Activated naive CD8-positive, alpha-beta T cell (primary cell): ENCODE measurements around the gene LY6G6C.
A peak's percentile ranks its signal among the peaks of the same experiment; 100 is the strongest.
"Not testable (repeated sequence)": the region's sequence is repeated elsewhere in the genome, so short reads cannot be mapped to it uniquely, and the experiment has no call there.

Experiments
- H3K27ac Mint-ChIP-seq: one replicate; pipeline ENCODE4 v1.8.0; 2021; ENCODE audit warnings: mixed read lengths
- H3K27me3 Mint-ChIP-seq: one replicate; pipeline ENCODE4 v1.8.0; 2021; ENCODE audit warnings: mixed read lengths
- H3K36me3 Mint-ChIP-seq: one replicate; pipeline ENCODE4 v1.8.0; 2021; ENCODE audit warnings: mixed read lengths
- H3K4me1 Mint-ChIP-seq: one replicate; pipeline ENCODE4 v1.8.0; 2021; ENCODE audit warnings: low read depth, mixed read lengths
- H3K4me3 Mint-ChIP-seq: one replicate; pipeline ENCODE4 v1.8.0; 2021; ENCODE audit warnings: mild to moderate bottlenecking, mixed read lengths
- H3K9me3 Mint-ChIP-seq: one replicate; pipeline ENCODE4 v1.8.0; 2021; ENCODE audit warnings: low read depth, mixed read lengths

LY6G6C gene

DNA sequence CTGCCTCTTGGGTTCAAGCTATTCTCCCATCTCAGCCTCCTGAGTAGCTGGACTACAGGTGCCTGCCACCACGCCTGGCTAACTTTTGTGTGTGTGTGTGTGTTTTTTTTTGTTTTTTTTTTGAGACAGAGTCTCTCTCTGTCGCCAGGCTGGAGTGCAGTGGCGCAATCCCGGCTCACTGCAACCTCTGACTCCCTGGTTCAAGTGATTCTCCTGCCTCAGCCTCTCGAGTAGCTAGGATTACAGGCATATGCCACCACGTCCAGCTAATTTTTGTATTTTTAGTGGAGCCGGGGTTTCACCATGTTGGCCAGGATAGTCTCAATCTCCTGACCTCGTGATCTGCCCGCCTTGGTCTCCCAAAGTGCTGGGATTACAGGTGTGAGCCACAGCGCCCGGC, 12.4 kb downstream of the LY6G6C start:
- not testable (repeated sequence) for H3K9me3 Mint-ChIP-seq, H3K4me3 Mint-ChIP-seq, H3K27ac Mint-ChIP-seq, H3K36me3 Mint-ChIP-seq, H3K27me3 Mint-ChIP-seq
- peaks cover 14% of the 10 kb centered on the region for H3K4me1 Mint-ChIP-seq

DNA sequence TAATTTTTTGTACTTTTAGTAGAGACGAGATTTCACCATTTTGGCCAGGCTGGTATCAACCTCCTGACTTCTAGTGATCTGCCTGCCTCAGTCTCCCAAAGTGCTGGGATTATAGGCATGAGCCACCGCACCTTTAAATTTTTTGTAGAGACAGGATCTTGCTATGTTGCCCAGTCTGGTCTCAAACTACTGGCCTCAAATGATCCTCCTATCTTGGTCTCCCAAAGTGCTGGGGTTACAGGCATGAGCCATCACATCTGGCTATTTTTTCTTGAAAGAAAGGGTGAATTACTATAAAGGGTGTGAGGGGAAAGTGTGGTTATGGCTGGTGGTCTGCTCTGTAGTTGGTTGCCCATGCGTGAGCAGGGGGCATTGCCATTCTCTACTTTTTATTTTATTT, 13.3 kb downstream of the LY6G6C start:
- Mint-ChIP-seq H3K36me3 (peaks cover 2% of the 10 kb centered on the region), H3K4me1 (peaks cover 14% of the 10 kb centered on the region), H3K4me3 (no peak overlapping the region)

DNA sequence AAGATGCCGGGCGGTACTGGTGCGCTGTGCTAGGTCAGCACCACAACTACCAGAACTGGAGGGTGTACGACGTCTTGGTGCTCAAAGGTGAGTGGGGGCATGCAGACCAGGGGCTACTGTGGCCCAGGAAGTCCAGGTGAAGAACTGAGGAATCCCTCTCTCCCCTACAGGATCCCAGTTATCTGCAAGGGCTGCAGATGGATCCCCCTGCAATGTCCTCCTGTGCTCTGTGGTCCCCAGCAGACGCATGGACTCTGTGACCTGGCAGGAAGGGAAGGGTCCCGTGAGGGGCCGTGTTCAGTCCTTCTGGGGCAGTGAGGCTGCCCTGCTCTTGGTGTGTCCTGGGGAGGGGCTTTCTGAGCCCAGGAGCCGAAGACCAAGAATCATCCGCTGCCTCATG, 13.8 kb downstream of the LY6G6C start:
- H3K27ac Mint-ChIP-seq: no peak overlapping the region
- H3K4me1 Mint-ChIP-seq: peaks cover 14% of the 10 kb centered on the region
- H3K9me3 Mint-ChIP-seq: no peaks in the 10 kb centered on the region
- no peak overlapping the region for H3K4me3 Mint-ChIP-seq
- peaks cover 2% of the 10 kb centered on the region for H3K36me3 Mint-ChIP-seq
- no peaks in the 10 kb centered on the region for H3K27me3 Mint-ChIP-seq

More for the DNA sequence above, 13.3 kb downstream of the LY6G6C start:
- Mint-ChIP-seq H3K27me3 (no peaks in the 10 kb centered on the region), H3K9me3 (no peaks in the 10 kb centered on the region), H3K27ac (no peak overlapping the region)

DNA sequence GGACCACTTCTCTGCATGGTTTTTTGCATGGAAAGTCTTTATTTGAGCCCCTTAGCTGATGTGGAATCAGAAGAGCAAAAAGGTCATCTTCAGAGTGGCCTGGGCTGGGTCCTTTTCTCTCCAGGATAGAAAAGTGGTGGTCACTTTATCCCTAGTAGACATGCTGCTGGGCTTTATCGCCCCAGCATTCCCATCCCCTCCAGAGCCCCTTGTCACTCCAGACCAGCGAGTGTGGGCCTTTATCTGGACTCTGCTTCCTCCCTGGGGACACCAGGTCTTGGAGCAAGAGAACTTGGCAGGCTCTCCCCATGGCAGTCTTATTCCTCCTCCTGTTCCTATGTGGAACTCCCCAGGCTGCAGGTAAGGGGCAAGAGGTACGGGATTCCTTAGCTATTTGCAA, 14.9 kb downstream of the LY6G6C start, which contains the start of gene LY6G6F:
Gene LY6G6F (plus strand): TSS at position 268 of the 400 bp plus-strand sequence. CDS start 41 bp downstream, at position 309.
- Mint-ChIP-seq H3K4me3 (no peak within 1 kb of the TSS), H3K27me3 (no peaks in the 10 kb centered on the region), H3K9me3 (no peaks in the 10 kb centered on the region), H3K36me3 (peaks cover 2% of the 10 kb centered on the region), H3K4me1 (peaks cover 24% of the 10 kb centered on the region), H3K27ac (no peak within 1 kb of the TSS)

DNA sequence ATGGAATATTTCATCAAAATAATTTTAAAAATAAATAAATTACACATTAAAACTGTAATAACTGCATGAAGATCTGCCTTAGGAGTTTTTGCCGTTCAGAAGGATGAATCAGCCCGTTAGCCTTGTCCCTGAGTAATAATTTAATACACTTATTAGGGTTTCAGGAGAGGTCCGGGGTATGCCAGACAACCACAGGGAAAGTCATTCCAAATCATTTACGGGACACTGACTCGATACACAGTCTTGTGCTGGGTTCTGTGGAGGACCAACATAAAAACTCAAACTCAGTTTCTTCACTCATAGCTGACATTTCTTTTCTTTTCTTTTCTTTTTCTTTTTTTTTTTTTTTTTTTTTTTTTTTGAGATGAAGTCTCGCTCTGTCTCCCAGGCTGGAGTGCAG, 15.6 kb downstream of the LY6G6C start:
- Mint-ChIP-seq H3K27ac (no peak overlapping the region), H3K9me3 (no peaks in the 10 kb centered on the region), H3K4me1 (peaks cover 25% of the 10 kb centered on the region), H3K36me3 (peaks cover 2% of the 10 kb centered on the region), H3K27me3 (no peaks in the 10 kb centered on the region), H3K4me3 (no peak overlapping the region)

DNA sequence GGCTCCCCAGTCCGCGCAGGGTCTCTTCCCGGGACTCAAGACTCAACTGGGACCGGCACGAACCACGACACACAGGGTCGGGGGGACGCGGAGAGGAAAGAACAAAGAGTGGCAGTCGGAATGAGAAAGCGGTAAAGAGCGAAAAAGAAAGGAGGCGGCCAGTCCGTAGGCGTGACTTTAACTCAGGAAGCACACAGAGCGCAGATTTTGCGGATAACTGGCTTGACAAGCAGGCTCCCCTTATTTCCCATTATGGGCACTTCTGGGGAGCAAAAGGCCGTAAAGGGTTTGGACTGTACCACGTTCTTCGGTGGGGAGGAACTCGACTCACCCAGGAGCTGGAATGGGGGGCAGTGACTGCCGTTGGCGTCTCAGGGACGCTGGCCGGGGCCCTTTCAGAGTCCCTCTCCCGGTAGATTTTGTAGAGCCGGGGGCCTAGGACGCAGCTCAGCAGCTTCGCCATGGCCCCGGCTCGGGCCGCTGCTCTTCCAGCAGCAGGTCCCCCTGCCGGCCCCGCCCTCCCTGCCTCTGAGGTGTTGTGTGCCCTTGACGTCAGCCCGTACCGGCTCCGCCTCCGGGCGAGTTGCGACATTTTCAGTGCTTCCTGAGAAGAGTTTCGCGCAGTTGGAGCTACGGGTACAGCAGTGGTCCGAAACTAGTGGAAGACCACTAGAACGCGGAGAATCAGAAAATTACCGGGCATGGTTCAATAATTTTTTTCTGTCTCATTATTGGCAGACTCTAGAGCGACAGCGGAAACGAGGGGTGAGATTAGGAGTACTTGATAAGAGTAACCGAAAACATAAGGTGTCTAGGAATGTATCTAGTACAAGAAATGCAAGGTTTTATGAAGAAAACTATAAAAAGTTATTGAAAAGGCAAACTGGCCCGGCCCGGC, 18.5 kb downstream of the LY6G6C start, which contains the start of gene ABHD16A:
Gene ABHD16A (minus strand): TSS at position 506 of the 898 bp plus-strand sequence. CDS start 43 bp downstream, at position 463.
- Mint-ChIP-seq H3K4me3 (peak within 1 kb of the TSS; percentile 100), H3K36me3 (peaks cover 2% of the 10 kb centered on the region), H3K27ac (peak within 1 kb of the TSS; percentile 98), H3K4me1 (peaks cover 29% of the 10 kb centered on the region), H3K27me3 (no peaks in the 10 kb centered on the region), H3K9me3 (no peaks in the 10 kb centered on the region)

DNA sequence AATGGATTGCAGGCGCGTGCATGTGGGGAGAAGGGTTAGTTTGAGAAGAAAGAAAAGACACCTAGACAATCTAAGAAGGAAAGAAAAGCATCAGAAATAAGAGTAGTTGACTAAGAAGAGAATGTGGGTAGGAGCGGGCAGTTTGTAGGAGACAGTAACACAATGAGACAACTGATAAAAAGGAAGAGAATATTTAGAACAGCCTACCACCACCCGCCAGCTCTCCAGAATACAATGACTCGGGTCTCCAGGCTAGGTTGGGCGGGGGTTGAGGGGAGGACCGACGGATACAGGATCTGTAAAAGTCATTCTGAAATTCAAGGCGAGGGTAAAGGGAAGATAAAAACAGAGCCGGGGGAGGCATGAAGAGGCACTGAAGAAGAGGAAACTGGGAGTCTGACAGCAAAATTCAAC, 19.1 kb downstream of the LY6G6C start:
- H3K27me3 Mint-ChIP-seq: no peaks in the 10 kb centered on the region
- H3K4me1 Mint-ChIP-seq: peaks cover 35% of the 10 kb centered on the region
- peak overlapping the region; percentile 100 for H3K4me3 Mint-ChIP-seq
- peaks cover 4% of the 10 kb centered on the region for H3K36me3 Mint-ChIP-seq
- H3K27ac Mint-ChIP-seq: peak overlapping the region; percentile 98
- no peaks in the 10 kb centered on the region for H3K9me3 Mint-ChIP-seq

DNA sequence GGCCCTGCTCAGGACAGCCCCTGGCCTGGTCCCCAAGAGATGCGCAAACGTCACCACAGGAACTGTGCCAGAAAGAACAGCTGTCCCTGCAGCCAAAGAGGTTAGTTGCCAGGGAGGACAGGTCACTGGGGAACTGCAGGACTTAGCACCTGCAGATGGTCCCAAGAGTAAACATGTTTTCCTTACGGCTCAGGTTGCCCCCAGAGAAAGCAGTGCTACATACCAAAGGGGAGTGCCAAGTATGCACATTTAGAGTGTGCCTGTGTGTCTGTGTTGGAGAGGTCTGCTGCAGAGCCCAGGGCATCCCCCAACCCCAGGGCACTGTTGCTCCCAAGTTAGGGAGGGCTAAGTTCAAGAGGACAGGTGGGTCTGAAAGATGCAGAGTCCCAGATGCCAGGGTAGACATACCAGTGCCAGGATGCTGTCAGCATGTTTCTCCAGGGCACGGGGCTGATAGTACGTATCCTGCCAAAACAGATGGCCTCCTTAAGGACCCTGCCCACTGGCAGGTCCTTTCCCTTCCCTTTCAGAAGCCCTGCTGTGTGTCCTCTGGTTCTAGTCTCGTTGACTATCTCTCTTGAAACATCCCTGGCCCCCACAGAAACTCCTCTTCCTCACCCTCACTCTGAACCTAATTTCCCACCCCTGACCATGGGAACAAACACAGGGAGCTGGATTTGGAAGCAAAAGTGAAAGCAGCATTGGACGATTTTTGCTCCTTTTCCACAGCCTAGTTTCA, 19.7 kb downstream of the LY6G6C start:
- Mint-ChIP-seq H3K36me3 (peaks cover 4% of the 10 kb centered on the region), H3K4me3 (peak overlapping the region; percentile 100)

DNA sequence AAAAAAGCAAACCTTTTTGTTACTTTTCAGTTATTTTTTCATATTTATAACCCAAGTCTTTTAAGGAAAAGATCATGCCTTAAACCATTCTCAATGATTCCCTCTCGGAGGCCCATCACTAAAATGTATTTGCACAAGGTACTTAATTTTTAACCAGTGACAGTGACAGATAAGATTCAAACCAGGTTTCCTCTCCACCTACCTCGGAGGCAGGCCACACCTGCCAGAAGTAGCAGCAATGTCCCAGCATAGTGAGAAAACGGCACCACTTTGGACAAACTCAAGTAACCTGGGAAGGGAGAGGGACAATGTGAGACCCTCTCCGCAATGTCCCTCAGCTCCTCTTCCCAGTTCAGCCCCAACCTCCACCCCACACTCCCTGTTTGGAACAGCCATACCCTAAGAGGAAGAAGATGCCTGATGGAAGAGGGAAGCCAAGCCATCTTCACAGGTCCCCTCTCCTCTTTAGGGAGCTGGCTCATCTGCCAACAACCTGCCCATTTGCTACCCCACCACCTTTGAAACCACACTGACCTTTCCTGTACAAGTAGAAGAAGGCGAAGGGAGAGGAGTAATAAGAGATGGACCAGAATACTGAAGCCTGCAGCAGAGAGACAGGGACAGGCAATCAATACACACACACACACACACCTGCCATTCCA, 20.7 kb downstream of the LY6G6C start:
- peak overlapping the region; percentile 100 for H3K4me3 Mint-ChIP-seq
- peaks cover 38% of the 10 kb centered on the region for H3K4me1 Mint-ChIP-seq
- peaks cover 4% of the 10 kb centered on the region for H3K36me3 Mint-ChIP-seq
- H3K9me3 Mint-ChIP-seq: no peaks in the 10 kb centered on the region
- peak overlapping the region; percentile 46 for H3K27ac Mint-ChIP-seq
- H3K27me3 Mint-ChIP-seq: no peaks in the 10 kb centered on the region

More for the DNA sequence above, 19.7 kb downstream of the LY6G6C start:
- peaks cover 38% of the 10 kb centered on the region for H3K4me1 Mint-ChIP-seq
- H3K9me3 Mint-ChIP-seq: no peaks in the 10 kb centered on the region
- no peaks in the 10 kb centered on the region for H3K27me3 Mint-ChIP-seq
- peak overlapping the region; percentile 98 for H3K27ac Mint-ChIP-seq

DNA sequence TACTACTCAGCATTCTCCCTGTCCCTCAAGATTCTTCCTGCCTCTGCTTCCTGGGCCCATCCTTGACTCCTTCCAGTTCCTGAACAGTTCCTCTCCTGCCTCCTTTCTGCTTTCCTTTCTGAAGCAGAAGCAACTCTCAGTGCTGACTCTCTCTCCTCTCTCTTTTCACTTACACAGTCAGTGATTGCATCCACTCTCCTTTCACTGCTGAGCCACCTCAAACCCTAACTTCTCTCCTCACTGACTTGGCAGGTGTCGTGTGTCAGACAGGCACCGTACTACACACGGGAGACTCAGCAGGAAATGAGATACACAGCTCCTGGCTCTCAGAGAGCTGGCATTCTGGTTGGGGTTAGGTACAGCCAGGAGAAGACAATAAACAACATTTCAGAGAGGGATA, 24.0 kb downstream of the LY6G6C start:
- no peak overlapping the region for H3K4me3 Mint-ChIP-seq

DNA sequence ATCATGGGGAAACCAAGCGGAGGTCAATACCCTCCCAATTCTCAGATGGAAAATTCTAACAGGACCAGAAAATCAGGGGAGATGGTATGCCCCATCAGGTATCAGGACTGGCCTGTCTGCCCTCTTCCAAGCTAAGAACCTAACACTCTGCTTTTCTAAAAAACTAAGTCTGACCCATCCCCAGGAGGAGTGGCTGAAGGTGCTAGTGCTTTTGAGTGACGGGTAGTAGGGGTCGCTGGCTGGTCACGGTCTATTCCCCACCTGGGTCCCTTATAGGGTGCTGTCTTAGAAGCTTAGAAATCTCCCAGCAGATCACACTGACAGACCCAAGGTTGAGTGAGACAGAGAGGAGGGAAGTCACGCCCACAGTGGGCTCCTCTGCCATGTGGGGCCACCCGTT, 28.0 kb downstream of the LY6G6C start:
- Mint-ChIP-seq H3K4me3 (no peak overlapping the region), H3K4me1 (peaks cover 10% of the 10 kb centered on the region), H3K9me3 (no peaks in the 10 kb centered on the region), H3K27ac (no peak overlapping the region), H3K27me3 (no peaks in the 10 kb centered on the region), H3K36me3 (peaks cover 2% of the 10 kb centered on the region)

More for the DNA sequence above, 24.0 kb downstream of the LY6G6C start:
- peaks cover 2% of the 10 kb centered on the region for H3K36me3 Mint-ChIP-seq
- H3K9me3 Mint-ChIP-seq: no peaks in the 10 kb centered on the region
- H3K4me1 Mint-ChIP-seq: peaks cover 33% of the 10 kb centered on the region
- peak overlapping the region; percentile 17 for H3K27ac Mint-ChIP-seq
- H3K27me3 Mint-ChIP-seq: no peaks in the 10 kb centered on the region

DNA sequence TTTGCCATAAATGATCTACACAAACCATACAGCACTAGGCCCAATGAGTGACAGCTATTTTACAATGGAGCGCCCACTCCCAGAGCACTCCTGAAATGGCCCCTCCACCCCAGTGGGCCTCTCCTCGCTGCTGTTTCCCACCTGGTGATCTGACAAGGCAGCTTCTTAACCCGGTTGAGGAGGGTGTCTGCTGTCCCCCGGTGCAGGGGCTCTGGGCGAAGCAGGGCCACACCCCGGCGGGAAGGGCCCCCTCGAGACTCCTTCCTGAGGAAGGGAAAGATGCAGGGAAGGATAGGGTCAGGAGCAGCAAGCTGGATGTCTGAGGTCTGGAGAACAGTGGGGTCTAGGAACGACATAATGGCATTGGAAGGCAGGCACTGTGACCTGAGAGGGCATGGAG, 28.7 kb downstream of the LY6G6C start:
- no peak overlapping the region for H3K4me3 Mint-ChIP-seq
- H3K4me1 Mint-ChIP-seq: peaks cover 7% of the 10 kb centered on the region
- no peaks in the 10 kb centered on the region for H3K9me3 Mint-ChIP-seq
- no peaks in the 10 kb centered on the region for H3K27me3 Mint-ChIP-seq
- no peak overlapping the region for H3K27ac Mint-ChIP-seq
- H3K36me3 Mint-ChIP-seq: no peaks in the 10 kb centered on the region

DNA sequence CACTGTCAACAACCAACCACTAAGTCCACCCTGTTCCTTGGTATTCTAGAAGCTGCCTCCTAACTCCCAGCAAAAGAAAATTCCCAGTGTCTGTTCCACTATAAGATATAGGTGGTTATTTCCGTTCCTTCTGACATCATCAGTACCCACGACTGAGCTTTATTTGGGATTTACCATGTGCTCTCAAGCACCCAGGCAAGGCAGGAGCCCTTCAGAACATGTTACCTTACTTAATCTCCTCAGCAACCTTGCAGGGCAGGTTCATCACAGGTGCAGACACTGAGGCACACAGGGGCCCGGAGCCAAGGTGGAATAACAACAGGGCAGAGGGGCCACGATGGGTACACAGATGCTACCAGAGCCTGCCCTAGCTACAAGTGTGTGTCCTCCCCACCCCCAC, 29.2 kb downstream of the LY6G6C start:
- peaks cover 2% of the 10 kb centered on the region for H3K4me1 Mint-ChIP-seq
- H3K27me3 Mint-ChIP-seq: no peaks in the 10 kb centered on the region
- no peaks in the 10 kb centered on the region for H3K9me3 Mint-ChIP-seq
- H3K4me3 Mint-ChIP-seq: no peak overlapping the region
- H3K36me3 Mint-ChIP-seq: no peaks in the 10 kb centered on the region
- no peak overlapping the region for H3K27ac Mint-ChIP-seq

DNA sequence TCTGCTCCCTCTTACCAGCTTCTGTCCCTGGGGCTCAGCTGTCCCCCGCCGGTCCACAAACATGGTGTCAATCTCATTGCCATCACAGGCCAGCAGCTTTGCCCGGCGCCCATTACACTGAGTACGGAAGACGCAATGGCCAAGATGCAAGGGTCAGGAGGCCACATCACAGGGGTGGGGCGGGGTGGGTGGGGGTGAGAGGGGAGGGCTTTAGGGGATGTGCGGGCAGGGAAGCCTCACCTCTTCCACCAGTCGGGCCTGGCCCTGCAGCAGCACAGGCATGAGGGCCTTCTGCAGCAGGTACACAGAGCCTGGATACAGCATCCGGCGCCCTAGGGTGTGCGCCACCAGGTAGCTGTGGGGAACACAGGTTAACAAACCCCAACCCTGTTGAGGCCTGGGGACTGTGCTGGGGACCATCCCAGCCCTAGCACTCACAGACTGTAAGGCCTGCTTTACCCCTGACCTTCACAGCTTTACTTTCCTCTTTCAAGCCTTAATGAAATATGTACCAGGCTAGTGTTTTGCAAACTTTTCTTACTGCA, 29.9 kb downstream of the LY6G6C start:
- no peak overlapping the region for H3K4me3 Mint-ChIP-seq
- no peaks in the 10 kb centered on the region for H3K36me3 Mint-ChIP-seq
- no peaks in the 10 kb centered on the region for H3K9me3 Mint-ChIP-seq
- H3K27ac Mint-ChIP-seq: no peak overlapping the region
- no peaks in the 10 kb centered on the region for H3K27me3 Mint-ChIP-seq
- no peaks in the 10 kb centered on the region for H3K4me1 Mint-ChIP-seq
